GM21423 (cell line): ENCODE data around the gene GOLGB1.
"Not testable (repeated sequence)": the region's sequence is repeated elsewhere in the genome, so short reads cannot be mapped to it uniquely, and the experiment has no call there.

Experiments
- ATAC-seq: cut with Tn5 transposase; IDR thresholded peaks from one replicate; pipeline ENCODE4 v1.9.1; 2021; ENCODE audit warnings: mild to moderate bottlenecking, moderate library complexity; ENCODE audit not compliant: unreplicated experiment

Gene GOLGB1

GRCh38 chr3:121743106-121743505 lies 6.4 kb downstream of the GOLGB1 start:
- ATAC-seq = not testable (repeated sequence)

DNA sequence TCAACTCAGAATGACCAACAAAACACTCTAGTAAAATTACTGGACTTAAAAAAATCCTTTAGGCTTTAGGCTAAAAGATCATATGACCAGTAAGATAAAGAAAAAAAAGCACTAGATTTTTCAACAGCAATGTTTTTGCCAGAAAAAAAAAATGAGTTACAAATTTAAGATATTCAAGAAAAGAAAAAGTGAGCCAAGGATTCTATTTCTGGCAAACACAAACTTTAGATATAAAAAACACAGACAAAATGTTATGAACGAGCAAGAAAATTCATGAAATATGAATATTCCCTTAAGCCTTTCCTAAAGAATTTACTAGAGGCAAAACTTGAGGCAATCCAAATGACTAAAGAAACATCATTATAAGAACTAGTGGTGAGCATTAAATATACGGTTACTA lies 8.6 kb downstream of the GOLGB1 start:
- ATAC-seq = no peak

GRCh38 chr3:121739902-121740301 lies 9.6 kb downstream of the GOLGB1 start:
- ATAC-seq = no peak

DNA sequence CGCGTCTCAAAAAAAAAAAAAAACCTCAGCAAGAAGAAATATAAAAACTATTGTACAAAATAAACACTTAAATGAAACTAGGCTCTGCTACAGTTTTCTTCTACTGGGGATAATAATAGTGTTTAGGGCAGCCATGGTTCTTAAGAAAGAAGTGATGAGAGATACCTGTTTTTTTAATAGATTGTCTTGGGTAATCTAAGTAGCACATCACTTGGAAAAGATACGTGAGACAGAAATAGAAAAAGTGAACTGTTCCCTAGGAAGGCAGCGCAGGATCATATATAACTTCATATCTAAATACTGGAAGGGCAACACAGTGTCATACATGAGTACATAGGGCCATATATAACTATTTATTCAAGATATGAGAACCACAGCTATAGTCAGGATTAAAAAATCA lies 11.9 kb downstream of the GOLGB1 start:
- ATAC-seq = no peak

- ATAC-seq = no peak
Observed at GRCh38 chr3:121736112-121736511, 13.4 kb downstream of the GOLGB1 start.

DNA sequence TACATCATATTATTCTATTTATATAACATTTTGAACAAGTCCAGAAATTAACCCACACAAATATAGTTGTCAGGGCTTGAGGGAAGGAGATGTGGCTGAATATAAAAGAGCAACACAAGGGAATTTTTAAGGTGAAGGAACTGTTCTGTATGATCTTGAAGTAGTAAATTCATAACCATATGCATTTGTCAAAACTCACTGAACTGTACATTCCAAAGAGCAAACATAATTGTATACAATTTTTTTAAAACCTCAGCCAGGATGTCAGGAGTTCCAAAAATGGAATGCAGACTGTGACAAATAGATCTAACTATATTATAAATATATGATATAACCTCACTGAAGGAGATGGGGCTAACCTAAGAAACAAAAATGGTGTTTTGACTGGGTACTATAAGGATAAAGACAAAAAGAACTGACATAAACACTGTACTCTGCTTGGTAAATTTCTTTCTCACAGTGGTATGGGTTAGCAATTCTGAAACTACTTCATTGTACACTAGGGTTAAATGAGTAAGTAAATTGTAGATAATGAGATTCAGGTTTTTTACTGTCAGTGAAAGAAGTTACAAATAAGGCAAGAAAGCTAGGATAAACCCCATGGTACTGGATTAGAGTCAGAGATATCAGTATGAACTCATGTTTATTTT lies 14.4 kb downstream of the GOLGB1 start:
- peak; percentile 91 for ATAC-seq

DNA sequence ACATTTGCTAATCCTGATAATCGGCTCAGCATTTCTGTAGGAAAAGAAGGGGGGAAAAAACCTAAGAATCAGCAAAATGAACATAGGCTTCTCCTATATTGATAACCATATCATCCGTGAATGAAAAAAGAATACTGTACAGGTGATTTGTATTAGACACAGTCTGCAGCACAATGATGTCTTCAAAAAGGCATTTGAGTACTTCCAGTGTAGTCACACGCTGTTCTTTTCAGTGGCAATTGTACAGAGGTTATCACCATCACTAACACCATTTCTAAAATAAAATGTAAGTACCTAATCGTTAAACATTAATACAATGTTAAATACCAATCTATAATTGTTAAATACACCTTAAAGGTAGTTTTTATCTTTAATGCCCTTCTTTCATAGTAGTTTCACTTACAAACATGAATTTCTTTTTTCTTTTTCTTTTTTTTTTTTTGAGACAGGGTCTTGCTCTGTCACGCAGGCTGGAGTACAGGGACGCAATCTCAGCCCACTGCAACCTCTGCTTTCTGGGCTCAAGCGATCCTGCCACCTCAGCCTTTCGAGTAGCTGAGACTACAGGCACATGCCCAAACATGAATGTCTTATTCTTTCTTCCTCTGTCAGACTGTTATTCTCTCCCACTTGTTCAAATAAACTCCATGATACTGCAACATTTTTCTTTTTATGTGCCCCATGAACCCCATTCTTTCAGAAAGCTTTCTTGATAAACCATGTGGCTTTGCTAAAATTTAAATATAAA lies 18.4 kb downstream of the GOLGB1 start:
- ATAC-seq = no peak

GRCh38 chr3:121724130-121724529 lies 25.4 kb downstream of the GOLGB1 start:
- peak; percentile 87 for ATAC-seq

GRCh38 chr3:121723485-121723884 lies 26.1 kb downstream of the GOLGB1 start:
- no peak for ATAC-seq

DNA sequence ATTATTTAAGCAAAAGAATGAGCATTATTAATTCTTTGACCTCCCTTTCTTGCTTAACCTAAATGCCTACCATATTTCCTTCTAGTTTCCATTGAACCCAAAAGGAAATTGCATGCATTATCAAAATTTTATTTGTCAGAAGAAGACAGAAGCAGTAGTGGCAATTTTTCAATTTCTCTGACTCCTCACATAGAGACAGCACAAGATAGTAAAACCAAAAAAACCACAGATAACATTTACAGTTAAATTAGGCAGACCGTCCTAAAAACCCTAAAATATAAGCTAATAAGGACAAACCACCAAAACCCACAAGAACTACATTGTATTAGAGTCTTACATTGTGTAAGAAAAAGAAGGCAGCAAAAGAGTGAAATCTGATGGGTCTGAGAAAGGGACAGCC lies 27.1 kb downstream of the GOLGB1 start:
- no peak for ATAC-seq

DNA sequence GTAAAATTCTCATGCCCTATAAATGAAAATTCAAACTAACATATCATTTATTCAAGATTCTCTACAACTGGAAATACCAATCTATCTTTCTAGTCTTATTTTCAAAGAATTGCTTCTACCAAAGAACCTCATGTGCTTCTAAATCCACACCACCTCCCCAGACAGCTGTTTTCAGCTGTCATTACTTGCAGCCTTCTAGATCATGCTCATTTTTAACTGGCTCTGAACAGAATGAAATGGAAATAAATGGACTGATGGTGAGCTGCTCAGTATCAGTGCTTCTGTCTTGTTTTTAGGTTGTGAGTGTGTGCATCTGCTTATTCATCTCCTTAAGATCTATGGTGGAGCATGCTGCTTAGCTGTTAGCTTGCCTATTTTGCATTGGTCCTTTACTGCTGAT lies 29.4 kb downstream of the GOLGB1 start:
- no peak for ATAC-seq

DNA sequence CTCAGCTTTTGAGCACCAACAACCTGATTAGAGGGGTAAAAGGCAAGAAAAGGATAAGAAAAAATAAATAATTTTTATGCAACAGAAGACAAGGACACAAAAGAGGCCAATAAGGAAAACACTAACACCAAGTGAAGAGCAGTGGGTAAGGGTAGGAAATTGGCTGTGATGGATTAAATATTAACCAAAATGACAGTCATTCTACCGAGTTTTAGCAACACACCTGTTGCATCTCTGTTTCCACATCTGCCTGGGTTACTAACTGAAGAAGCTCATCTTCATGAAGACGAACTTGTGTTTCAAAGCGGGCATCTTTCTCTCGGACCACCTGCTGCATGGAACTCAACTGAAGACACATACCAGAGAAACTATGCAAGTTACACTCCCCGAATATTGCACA lies 30.1 kb downstream of the GOLGB1 start:
- ATAC-seq = no peak

DNA sequence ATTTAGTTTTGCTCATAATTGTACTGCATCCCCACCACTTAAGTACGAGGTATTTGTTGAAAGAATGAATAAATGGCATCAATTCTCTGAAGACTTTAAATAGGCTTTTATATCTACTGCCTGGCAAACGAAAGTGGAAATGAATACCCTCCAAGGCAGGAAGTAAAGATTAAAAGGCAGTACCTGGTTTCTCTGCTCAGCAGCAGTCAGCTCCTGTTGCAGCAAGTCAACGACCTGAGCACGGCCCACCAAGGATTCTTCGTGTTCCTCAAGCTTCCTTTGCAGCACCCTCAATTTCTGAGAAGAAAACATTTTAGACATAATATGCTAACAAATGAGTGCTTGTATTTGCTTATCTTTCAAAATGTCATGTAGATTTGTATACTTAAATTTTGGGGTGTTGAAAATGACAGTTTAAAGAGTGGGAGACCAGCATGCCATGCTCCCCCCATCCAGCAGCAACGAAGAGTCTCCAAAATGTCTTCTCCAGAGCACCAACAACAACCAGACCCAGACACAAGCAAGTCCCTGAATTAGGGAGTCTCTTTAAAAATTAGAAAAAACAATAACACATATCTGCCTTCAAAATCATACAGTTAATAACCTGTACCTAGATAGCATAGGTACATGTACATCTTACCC lies 31.2 kb downstream of the GOLGB1 start:
- no peak for ATAC-seq

DNA sequence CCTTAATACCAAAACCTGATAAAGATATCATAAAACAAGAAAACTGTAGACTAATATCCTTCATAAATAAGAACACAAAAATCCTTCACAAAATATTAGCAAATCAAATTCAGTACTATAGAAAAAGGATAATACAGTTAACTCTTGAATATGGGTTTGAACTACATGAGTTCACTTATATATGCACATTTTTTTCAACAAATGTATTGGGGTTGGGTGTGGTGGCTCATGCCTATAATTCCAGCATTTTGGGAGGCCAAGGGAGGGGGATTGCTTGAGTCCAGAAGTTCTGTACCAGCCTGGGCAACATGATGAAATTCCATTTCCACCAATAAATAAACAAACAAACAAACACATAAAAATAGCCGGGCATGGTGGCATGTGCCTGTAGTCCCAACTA lies 39.2 kb downstream of the GOLGB1 start:
- ATAC-seq = no peak

DNA sequence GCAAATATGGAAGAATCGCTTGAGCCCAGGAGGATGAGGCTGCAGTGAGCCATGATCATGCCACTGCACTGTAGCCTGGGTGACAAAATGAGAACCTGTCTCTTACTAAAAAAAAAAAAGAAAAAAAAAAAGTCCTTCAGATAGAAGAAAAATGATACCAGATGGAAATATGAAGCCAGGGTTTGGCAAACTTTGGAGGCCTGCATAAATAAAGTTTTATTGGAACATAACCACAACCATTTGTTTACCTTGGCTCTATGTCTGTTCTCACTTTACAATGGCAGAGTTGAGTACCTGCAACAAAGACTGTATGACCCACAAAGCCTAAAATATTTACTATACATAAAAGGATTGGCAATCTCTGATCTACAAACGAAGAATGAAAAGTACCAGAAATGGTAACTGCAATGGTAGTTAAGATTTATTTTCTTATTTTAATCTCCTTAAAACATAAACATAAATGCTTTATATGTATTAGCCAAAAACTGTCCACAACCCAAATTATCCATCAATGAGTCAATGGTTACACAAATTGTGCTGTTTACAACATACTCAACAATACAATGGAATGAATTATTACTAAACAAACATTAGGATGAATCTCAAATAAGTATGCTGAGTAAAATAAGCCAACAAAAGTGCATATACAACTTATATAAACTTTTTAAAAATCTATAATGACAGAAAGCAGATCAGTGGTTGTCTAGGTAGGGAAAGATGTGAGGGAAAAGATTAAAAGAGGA lies 41.8 kb downstream of the GOLGB1 start:
- ATAC-seq = no peak

DNA sequence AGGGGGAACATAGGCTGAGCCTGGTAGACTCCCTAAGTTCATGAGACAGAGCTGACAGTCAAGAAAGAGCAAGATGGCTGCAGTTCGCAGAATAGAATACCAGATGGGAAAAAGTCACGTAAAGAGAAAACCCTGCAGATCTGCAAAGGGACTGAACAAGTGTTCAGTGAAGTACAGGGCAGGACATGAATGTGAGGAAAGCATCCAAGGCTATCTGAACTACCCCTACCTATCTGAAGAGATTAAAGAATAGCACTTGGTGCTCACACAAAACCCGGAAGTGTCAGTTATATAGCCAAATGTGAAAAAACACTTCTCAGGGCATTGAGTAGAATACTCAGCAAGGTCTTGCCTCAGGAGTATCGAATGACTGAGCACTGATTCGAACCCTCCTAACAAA lies 44.0 kb downstream of the GOLGB1 start:
- no peak for ATAC-seq

DNA sequence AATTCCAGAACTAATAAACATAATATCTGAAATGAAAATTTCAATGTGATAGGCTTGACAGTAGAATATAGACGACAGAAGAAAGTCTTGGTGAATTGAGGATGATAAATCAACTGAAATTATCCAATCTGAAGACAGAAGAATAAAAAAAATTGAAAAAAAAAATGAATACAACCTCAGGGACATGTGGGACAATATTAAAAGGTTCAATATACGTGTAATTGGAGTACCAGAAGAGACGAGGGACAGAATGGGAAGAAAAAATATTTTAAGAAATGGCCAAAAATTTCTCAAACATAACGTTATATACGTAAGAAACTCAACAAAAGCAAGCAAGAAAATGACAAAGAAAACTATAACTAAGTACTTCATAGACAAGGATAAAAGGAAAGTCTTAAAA lies 45.6 kb downstream of the GOLGB1 start:
- no peak for ATAC-seq

DNA sequence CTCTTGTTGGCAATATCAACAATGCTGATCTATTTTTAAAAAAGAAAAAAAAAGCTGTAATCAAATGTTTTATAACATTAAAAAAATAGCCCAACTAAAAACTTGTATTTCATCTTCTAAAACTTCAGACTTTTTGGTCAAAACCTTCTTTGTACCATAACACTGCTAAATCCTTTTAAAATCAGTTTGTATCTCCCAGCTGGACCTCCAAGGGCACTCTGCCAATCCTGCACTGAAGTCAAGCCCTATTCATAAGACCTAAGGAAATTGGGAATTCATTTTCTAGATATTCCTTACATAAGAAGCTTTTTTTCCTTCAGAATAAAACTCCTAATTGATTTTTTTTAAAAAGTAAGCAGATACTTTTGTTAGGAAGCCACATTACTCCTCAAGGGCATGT lies 50.6 kb downstream of the GOLGB1 start:
- no peak for ATAC-seq

GRCh38 chr3:121698476-121698875 lies 51.1 kb downstream of the GOLGB1 start:
- ATAC-seq = no peak

- no peak for ATAC-seq
Observed at GRCh38 chr3:121696186-121696585, 53.4 kb downstream of the GOLGB1 start.

- no peak for ATAC-seq
Observed at GRCh38 chr3:121692010-121692699, 57.4 kb downstream of the GOLGB1 start.
